Peyer's patch (tissue), 4 donors: ENCODE measurements around the gene NIPBL. TPM values are rescaled to one million over a fixed set of nuclear protein-coding genes. Genes with fewer than 3 reads are reported as not detected.

ENCODE experiments used
- DNase-seq, 3 donors: peaks; one replicate each; pipeline ENCODE4 v3.0.0-alpha.2; 2017 to 2019
- H3K27ac ChIP-seq, 4 donors: fragments of 200-600 bp; sonication (generic); one replicate each; pipeline ENCODE4 v1.5.1; 2016 to 2019
- H3K27me3 ChIP-seq, 2 donors: fragments of 200-600 bp; sonication (generic); one replicate each; pipeline ENCODE4 v1.5.1; 2019
- H3K36me3 ChIP-seq, 3 donors: fragments of 200-600 bp; sonication (generic); one replicate each; pipeline ENCODE4 v1.5.1; 2016 to 2019
- H3K4me1 ChIP-seq, 4 donors: fragments of 200-600 bp; sonication (generic); one replicate each; pipeline ENCODE4 v1.5.1; 2016 to 2019
- H3K4me3 ChIP-seq, 4 donors: fragments of 200-600 bp; sonication (generic); 1 replicate in 3 of 4; 2 replicates in 1 of 4; pipeline ENCODE4 v1.5.1; 2016 to 2019; ENCODE audit warnings: mild to moderate bottlenecking in 1 of 4
- H3K9me3 ChIP-seq, 4 donors: fragments of 200-600 bp; sonication (generic); one replicate each; pipeline ENCODE4 v1.5.1; 2016 to 2019; ENCODE audit warnings: mild to moderate bottlenecking in 1 of 4
- CTCF ChIP-seq, 6 experiments: fragments of 450-650 bp in 4 of 6; fragments of 200-600 bp in 2 of 6; sonication (generic) in 1 of 6; IDR thresholded peaks; one replicate each; pipeline ENCODE4 v1.5.1; 2017 to 2019; ENCODE audit warnings: antibody characterized with exemption in 6 of 6, mild to moderate bottlenecking in 3 of 6, moderate library complexity in 1 of 6
- POLR2A ChIP-seq, 2 donors: fragments of 450-650 bp; IDR thresholded peaks; one replicate each; pipeline ENCODE4 v1.5.1; 2017; ENCODE audit warnings: antibody characterized with exemption in 2 of 2, mild to moderate bottlenecking in 2 of 2, moderate library complexity in 2 of 2
- total RNA-seq, 4 donors: library from RNA; depleted of rRNA; stranded (reverse); fragments of >200 nt; gene quantifications; one replicate each; pipeline ENCODE4 v1.1.0, GENCODE V29; 2016

Gene NIPBL
- total RNA-seq, 4 donors from 2014 or later = 48.7 to 109 (median 68.8) TPM

- H3K36me3 ChIP-seq = no peaks in the 10 kb centered on the region
- no peak overlapping the region for H3K4me3 ChIP-seq
- H3K9me3 ChIP-seq = no peaks in the 10 kb centered on the region
- H3K4me1 ChIP-seq = peaks cover 0 to 12% (median 0%) of the 10 kb centered on the region in 4 donors
- H3K27ac ChIP-seq = no peak overlapping the region
- TF ChIP-seq CTCF (IDR thresholded peaks at IDR 0.05) = no peak
- no peak for DNase-seq
- H3K27me3 ChIP-seq = no peaks in the 10 kb centered on the region
Measured at GRCh38 chr5:36943584-36943983, 67.0 kb downstream of the NIPBL start.

GRCh38 chr5:36944024-36944423, 67.5 kb downstream of the NIPBL start:
- Histone ChIP-seq H3K4me3 (no peak overlapping the region), H3K27me3 (no peaks in the 10 kb centered on the region), H3K36me3 (no peaks in the 10 kb centered on the region), H3K27ac (no peak overlapping the region), H3K4me1 (peaks cover 0 to 12% (median 0%) of the 10 kb centered on the region in 4 donors), H3K9me3 (no peaks in the 10 kb centered on the region)
- no peak for DNase-seq
- no peak for TF ChIP-seq POLR2A (IDR thresholded peaks at IDR 0.05)
- no peak for TF ChIP-seq CTCF (IDR thresholded peaks at IDR 0.05)

DNA sequence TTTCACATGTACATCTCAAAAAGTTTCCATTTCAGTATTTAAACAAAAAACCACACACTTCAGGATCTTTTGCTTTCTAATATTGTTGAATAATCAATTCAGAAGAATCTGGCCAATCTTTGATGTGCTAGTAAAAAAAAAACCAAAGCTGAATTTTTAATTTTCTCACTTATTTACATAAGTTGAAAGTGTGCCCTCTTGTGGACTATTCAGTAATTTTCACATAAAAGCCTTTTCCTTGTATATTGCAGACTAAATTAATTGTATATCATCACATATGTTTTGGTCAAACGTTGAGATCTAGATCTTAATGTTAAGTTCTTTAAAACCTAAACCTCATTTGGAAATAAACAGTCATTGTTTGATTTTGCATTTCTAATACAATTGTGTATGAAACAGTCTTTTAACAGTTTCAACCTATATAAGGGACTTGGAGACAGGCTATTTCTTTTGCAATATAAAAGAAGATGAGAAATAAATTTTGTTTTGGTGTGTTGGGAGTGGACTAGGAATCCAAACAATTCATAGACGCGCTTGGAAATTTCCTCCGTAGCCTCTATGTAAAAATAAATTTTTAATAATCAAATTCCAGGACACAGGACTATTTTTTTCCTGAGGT, 68.1 kb downstream of the NIPBL start:
- Histone ChIP-seq H3K27me3 (no peaks in the 10 kb centered on the region), H3K9me3 (no peaks in the 10 kb centered on the region), H3K27ac (no peak overlapping the region), H3K4me3 (no peak overlapping the region), H3K36me3 (no peaks in the 10 kb centered on the region), H3K4me1 (peaks cover 0 to 14% (median 0%) of the 10 kb centered on the region in 4 donors)
- no peak for DNase-seq
- peak; percentile 16 to 72 (median 54) for TF ChIP-seq CTCF (IDR thresholded peaks at IDR 0.05)
- TF ChIP-seq POLR2A (IDR thresholded peaks at IDR 0.05) = no peak

- H3K27me3 ChIP-seq = no peaks in the 10 kb centered on the region
Measured at GRCh38 chr5:36945687-36946086, 69.1 kb downstream of the NIPBL start.

GRCh38 chr5:36946101-36946500, 69.5 kb downstream of the NIPBL start:
- no peaks in the 10 kb centered on the region for H3K9me3 ChIP-seq
- no peaks in the 10 kb centered on the region for H3K36me3 ChIP-seq
- H3K27me3 ChIP-seq = no peaks in the 10 kb centered on the region
- no peak overlapping the region for H3K27ac ChIP-seq
- H3K4me1 ChIP-seq = peaks cover 0 to 21% (median 2%) of the 10 kb centered on the region in 4 donors
- no peak overlapping the region for H3K4me3 ChIP-seq
- TF ChIP-seq POLR2A (IDR thresholded peaks at IDR 0.05) = no peak
- TF ChIP-seq CTCF (IDR thresholded peaks at IDR 0.05) = no peak
- no peak for DNase-seq

More at GRCh38 chr5:36945687-36946086, 69.1 kb downstream of the NIPBL start:
- Histone ChIP-seq H3K36me3 (no peaks in the 10 kb centered on the region), H3K27ac (no peak overlapping the region), H3K4me1 (peaks cover 0 to 17% (median 2%) of the 10 kb centered on the region in 4 donors), H3K4me3 (no peak overlapping the region), H3K9me3 (no peaks in the 10 kb centered on the region)
- TF ChIP-seq CTCF (IDR thresholded peaks at IDR 0.05) = no peak
- no peak for TF ChIP-seq POLR2A (IDR thresholded peaks at IDR 0.05)
- no peak for DNase-seq
